Stromal cell of bone marrow (primary cell): ENCODE results near the gene NR2C2.

Source experiments
- DNase-seq: peaks from one replicate; pipeline ENCODE4 v3.0.0-alpha.2; 2012; ENCODE audit warnings: low read depth

The NR2C2 gene

DNA sequence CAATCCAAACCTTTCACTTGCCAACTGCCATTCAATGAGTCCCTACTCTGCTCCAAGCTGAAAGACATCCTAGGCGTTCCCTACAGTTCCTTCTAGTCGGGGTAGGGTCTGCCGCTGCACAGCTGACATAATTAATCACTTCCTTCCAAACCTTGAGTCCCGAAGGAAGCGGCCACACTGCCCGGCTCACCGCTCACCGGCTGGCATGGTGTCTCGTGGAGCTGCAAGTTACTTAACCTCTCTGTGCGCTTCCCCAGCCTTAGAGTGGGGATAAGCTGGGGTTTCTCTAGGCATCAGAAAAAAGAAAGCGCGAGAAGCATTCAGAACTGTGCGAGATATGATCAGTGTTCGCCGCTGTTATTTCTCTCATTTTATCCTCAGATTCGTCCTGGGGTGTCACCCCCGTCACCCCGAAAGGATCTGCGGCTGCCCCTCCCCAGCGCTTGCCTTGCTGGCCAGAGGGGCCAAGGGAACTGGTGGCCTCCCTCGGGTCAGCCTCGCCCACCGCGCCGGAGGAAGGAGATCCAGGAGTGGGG, 117.0 kb downstream of the NR2C2 start:
- DNase-seq: no peak

GRCh38 chr3:15064835-15065549, 117.6 kb downstream of the NR2C2 start, which contains the start of gene MRPS25:
TSS of gene MRPS25 (minus strand) at chr3:15065315. CDS start at chr3:15065194, 121 bp downstream.
- peak; percentile 85 for DNase-seq

GRCh38 chr3:15065550-15066007, 118.2 kb downstream of the NR2C2 start:
- no peak for DNase-seq

DNA sequence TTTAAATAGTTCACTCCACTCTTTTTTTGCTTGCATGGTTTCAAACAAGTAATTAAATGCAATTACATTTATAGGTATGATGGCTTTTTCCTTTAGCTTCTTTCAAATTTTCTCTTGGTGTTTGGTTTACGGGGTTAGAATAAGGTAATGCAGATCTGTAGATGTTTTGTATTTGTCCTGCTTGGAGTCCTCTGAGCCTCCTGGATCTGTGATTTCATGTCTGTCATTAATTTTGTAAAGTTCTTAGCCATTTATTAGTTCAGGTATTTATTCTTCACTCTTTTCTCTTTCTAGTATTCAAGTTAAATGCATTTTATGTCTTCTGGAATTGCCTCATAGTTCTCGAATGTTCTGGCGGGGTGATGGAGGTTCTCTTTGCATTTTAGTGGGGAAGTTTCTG, 119.1 kb downstream of the NR2C2 start:
- DNase-seq: no peak

GRCh38 chr3:15069441-15069840, 122.1 kb downstream of the NR2C2 start:
- DNase-seq: no peak

GRCh38 chr3:15071699-15072098, 124.3 kb downstream of the NR2C2 start:
- no peak for DNase-seq

DNA sequence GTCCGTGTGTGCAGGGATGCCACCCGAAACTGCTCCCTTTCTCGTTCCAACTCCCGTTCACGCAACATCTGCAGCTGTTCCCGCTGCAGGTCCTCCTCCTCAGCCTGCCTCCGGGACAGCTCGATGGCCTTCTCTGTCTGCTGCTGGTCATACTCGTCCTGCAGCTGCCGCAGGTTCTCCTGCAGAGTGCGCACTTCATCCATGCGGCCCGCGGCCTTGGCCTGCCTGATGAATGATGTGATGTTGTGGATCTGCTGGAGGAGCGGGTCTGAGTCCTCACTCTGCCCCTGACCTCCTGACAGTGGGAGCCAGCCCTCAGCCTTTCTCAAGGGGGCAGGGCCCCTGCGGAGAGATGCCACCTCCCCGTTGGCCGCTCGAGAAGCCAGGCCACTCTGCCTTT, 127.1 kb downstream of the NR2C2 start:
- no peak for DNase-seq

- no peak for DNase-seq
Observed at GRCh38 chr3:15079091-15079490, 131.7 kb downstream of the NR2C2 start.

DNA sequence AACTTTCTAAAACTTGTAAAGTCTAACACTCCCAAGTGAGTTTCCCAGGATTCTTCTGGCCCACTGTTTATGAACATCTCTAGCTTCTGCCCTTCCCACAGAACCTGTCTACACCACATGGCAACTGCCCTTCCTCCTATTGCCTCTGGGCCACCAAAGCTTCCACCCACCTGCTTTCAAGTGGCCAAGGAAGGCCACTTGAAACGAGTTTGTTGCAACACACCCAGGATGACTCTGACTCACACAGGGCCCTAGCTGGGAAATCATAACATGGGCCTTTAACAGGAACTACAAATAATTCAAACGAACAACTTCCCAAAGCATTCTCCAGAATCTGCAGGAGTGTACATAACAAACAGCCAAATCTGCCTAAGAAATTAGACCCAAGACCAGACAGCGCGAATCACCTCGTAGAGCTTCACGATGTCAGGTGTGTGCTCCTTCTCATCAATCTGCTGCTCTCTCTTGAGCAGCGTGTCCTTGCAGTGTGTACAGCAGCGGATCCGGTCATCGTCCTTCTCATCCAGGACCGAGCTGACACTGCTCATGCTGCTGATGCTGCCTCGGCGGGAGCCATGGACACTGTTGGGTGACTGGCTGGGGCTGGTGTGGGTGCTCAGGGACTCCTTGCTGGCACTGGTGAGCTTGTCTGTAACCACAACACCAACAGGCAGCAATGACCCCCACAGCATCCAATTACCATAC, 134.7 kb downstream of the NR2C2 start:
- DNase-seq: no peak

DNA sequence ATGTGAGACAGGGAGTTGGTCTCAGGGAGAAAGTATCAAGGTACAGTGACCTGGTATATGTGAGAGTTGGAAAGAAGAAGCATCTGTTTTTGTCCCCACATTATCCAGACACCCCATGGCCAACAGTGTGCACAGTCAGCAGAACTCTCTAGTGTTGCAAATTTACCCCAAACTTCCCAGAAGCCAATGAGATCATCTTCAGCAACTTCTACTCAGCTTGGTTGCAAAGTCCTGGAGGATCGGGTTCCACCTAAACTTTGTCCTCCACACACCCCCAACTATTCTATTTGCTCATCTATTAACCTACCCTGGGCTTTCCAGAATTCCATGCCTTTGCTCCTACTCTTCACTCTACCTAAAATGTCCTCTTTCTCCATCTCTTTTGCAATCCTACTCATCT, 135.9 kb downstream of the NR2C2 start:
- DNase-seq: no peak

- DNase-seq: no peak
Observed at GRCh38 chr3:15086263-15086662, 138.9 kb downstream of the NR2C2 start.

GRCh38 chr3:15086699-15087098, 139.3 kb downstream of the NR2C2 start:
- no peak for DNase-seq

DNA sequence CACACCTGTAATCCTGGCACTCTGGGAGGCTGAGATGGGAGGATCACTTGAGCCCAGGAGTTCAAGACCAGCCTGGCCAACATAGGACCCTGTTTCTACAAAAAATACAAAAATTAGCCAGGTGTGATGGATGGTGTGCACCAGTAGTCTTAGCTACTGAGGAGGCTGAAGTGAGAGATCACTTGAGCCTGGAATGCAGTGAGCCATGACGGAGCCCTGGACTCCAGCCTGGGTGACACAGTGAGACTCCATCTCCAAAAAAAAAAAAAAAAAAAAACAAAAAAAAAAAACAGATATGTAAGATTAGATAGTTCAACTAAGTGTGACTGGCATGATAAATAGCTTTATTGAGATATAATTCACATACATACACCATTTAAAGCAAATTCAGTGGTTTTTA, 141.8 kb downstream of the NR2C2 start:
- DNase-seq: no peak

DNA sequence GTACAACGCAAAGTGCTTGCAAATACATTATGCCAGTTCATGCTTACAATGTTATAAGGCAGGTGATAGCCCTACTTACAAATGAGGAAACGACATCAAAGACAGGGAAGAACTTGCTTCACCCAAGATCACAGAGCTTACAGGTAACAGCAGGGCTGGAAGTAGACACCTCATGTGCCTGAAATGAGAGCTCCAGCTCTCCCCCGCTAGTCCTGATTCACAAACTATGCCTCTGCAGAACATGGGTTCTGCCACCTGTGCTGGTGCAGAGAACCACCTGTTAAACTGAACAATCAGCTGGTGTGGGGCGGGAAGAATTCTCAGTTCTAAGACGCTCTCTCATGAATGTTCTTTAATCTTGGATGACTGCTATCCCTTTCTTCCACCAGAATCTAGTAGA, 144.2 kb downstream of the NR2C2 start:
- DNase-seq: no peak

DNA sequence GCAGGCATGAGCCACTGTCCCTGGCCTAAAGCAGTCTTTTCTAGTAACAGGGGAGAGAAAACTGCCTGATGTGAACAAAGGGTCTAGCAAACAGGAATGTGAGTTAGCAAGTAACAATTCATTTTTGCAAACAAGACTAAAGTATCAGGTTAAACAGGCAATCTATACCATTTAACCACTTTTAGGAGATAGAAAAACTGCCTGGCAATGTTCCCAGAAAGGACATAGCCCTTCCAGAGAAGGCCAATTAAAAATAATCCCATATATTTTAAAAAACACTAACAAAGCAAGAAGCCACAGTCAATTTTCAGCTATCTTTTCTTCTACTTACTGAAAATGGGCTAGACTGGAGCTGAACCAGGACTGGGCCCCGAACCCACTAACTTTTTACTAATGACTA, 145.3 kb downstream of the NR2C2 start:
- DNase-seq: no peak

GRCh38 chr3:15094187-15094875, 146.9 kb downstream of the NR2C2 start:
- peak; percentile 61 for DNase-seq

DNA sequence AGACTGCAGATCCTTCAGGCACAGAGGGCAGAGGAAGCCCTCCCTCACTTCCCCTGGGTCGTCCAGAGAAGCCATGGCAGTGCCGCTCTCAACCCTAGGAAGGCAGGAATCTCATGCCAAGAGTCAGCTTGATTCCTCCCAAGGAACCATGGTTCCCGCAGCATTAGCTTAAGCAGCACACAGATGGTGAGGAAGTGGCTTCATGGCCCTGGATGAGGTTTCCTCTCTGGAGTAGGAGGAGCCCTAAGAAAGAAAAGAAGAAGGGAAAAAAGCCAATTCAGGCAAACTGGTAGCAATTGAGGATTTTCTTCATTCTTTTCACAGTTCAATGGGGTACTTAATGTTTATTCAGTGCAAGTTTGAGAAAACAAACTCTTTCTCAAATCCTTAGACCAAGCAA, 148.7 kb downstream of the NR2C2 start:
- no peak for DNase-seq

GRCh38 chr3:15097891-15098290, 150.5 kb downstream of the NR2C2 start:
- no peak for DNase-seq
